CD4-positive, alpha-beta T cell treated with Interferon gamma for 1 hour (primary cell): ENCODE data around the gene DDX39A.
A peak's percentile ranks its signal among the peaks of the same experiment; 100 is the strongest.
"Not testable (repeated sequence)": the region's sequence is repeated elsewhere in the genome, so short reads cannot be mapped to it uniquely, and the experiment has no call there.

Experiments
- DNase-seq: peaks from one replicate; pipeline ENCODE4 v3.0.0-alpha.2; 2020

DDX39A gene

DNA sequence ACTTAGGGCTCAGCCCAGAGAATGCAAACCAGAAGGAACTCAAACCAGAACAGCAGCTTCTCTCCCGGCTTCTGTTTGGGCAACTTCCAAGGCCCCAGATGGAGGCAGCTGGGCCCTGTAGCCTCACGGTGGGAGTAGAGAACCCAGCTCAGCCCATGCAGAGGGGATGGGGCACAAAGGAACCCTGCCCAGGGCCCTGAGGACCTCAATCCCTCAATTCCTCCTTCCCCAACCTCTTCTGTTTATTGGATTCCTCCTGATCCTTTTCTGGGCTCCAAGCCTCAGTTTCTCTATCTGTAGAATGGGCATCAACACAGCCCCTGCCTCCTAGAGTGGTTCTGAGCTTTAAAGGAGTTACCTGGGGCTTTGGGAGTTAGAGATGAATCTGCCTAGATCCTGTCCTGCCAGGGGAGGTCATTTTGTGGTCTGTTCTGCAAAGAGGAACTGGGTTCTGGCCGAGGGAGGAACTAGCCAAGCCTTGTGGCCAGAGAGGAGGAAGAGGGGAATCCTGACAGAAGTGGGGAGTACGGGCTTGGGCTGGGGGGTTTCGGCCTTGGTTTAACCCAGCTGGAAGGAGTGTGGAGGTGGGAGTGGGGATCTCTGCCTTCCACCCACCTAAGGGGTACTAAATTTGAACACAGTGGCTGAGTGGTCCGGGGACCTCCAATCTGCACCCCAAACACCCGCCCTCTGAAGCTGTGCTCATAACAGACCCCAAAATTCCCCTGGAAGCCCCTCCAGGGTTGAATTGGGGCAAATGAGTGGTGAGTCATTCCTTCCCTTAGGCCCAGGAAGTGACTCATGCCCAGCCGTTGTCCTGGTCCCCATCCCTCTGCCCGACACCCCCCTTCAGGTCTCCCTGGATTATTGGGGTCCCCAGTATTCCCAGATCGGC is 35.2 kb downstream of the DDX39A start:
- DNase-seq = peak; percentile 75

GRCh38 chr19:14381689-14382474 is 37.3 kb downstream of the DDX39A start:
- peak; percentile 90 for DNase-seq

GRCh38 chr19:14379294-14380065 is 39.7 kb downstream of the DDX39A start:
- DNase-seq = no peak

DNA sequence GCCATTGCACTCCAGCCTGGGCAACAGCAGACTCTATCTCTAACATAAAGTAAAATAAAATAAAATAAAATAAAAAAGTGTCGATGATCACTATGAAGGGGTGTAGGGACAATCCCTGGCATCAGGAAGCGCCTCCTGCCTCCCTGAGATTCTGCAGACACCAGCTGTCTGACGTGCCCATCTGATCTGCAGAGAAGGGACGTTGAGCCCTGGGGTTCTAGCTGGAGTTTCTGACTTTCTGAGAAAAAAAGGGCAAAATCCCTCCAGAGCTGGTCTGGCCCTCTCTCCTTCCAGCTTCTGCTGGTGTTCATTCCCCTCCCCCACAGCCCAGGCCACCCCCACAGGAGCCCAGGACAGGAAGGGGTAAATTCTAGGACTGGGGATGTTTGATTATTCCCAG is 40.3 kb downstream of the DDX39A start:
- no peak for DNase-seq

GRCh38 chr19:14377883-14378328 is 41.2 kb downstream of the DDX39A start:
- DNase-seq = no peak

- no peak for DNase-seq
Measured at GRCh38 chr19:14375582-14376291, 43.4 kb downstream of the DDX39A start.

DNA sequence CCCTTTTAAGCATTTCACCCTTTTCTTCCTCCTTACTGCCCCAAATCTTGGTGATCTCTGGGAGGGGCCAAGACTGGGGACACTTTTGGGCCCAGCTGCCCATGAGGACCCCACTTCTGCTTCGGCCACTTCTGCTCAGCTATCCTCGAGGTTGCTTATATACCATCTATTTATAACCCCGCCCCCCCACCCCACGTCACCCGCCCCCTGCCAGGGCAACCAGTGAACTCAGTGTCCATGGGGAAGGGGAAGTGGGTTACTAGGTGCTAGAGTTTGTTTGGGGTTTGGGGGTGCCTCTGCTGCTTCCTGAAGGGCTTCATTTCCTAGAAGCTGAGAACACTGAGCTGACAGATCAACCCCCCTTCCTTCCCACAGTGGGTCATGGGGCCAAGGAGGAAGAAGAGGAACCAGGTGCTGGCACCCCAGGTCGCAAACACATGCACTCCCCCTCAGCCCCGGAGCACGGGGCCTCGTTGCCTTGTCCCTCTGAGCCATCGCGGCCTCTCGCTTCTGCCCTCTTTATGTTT is 44.0 kb downstream of the DDX39A start:
- DNase-seq = peak; percentile 97

DNA sequence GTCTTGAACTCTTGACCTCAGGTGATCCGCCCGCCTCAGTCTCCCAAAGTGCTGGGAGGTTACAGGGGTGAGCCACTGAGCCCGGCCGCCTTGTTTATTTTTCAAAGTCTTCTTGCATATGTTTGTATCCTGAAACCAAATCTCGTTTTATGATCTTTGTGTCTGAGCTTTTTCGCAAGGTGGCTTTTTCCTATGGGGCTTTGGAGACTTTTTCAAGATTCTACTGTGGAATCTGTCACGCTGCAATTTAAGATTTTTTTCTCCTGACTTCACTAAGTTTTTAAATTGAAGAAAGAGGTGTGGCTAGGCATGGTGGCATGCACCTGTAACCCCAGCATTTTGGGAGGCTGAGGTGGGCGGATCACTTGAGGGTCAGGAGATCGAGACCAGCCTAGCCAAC is 44.8 kb downstream of the DDX39A start:
- not testable (repeated sequence) for DNase-seq

DNA sequence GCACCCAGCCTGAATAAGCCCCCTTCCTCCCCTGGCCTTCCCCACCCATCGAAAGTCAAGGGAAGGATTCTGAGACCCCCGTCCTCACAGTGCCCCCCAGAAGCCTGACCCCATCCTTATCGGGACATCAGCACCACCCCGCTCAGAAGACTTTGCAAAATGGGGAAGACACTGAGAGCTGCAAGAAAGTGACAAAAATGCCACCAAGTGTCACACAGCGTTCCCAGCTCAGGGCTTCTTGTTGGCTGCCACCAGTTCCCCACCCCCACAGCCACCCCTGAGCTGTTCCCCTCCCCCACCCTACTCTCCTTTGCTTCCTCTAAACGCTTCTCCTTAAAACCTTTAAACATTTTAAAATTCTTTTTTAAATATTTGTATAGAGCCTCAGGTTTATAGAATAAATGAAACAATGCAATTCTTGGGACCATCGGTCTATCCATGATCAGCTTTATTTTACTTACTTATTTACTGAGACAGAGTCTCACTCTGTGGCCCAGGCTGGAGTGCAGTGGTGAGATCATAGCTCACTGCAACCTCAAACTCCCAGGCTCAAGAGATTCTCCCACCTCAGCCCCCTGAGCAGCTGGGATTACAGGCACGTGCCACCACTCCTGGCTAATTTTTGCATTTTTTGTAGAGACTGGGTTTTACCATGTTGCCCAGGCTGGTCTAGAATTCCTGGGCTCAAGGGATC is 46.6 kb downstream of the DDX39A start:
- DNase-seq = peak; percentile 63

DNA sequence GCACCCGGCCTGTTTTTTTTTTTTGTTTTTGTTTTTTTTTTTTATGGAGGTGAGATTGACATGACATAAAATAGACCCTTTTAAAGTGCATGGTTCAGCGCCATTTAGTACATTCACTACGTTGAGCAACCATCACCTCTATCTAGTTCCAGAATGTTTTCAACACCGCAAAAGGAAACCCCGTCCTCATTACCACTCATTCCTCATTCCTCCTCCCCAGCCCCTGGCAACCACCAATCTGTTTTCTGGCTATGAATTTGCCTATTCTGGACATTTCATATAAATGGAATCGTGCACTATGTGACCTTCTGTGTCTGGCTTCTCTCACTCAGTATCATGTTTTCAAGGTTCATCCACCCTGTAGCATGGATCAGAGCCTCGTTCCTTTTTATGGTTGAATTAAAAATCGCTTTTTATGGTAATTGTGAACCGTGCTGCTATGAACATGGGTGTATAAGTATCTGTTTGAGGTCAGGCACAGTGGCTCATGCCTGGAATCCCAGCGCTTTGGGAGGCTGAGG is 47.8 kb downstream of the DDX39A start:
- no peak for DNase-seq

- DNase-seq = no peak
Measured at GRCh38 chr19:14370940-14371280, 48.2 kb downstream of the DDX39A start.

GRCh38 chr19:14370169-14370939 is 48.8 kb downstream of the DDX39A start:
- peak; percentile 86 for DNase-seq

DNA sequence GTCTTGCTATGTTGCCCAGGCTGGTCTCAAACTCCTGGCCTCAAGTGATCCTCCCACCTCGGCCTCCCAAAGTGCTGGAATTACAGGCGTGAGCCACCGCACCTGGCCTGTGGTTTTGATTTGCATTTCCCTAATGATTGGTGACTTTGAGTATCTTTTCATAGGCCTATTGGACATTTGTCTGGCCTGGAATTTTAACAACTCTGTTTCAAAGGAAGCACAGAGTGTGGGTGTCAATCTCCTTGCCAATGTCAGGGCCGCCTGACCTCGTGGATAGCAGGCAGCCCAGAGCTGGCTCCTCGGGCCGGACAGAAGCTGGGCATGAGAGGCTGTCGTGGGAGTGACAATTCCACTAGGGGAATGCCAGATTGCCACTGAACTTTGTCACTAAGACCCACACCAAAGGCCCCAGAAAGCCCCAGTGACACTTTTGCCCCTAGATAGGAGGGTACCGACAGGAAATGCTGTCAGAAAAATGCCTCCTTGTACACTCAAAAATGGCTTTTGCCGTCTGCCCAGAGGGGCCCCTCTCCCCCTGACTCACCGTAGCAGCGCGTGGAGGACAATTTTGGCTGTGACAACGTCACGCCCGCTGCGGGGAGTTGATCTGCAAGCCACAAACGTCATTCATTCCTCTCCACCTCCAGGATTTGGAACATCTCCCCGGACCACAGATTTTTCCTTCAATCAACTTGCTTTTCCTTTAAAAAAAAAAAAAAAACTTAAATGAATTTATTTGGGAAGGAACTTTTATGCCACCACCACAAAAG is 49.6 kb downstream of the DDX39A start:
- peak; percentile 94 for DNase-seq

GRCh38 chr19:14368011-14368513 is 51.1 kb downstream of the DDX39A start:
- DNase-seq = peak; percentile 61

DNA sequence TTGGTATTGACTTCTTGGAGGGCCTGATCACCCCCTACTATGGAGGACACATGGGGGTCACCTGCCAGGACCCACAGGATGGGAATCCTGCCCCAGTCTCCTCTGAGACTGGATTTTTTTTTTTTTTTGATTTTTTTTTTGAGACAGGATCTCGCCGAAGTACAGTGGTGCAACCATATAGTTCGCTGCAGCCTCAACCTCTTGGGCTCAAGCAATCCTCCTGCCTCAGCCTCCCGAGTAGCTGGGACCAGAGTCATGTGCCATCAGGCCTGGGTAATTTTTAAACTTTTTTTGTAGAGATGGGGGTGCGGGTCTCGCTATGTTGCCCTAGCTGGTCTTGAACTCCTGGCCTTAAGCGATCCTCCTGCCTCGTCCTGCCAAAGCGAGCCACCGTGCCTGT is 52.1 kb downstream of the DDX39A start:
- DNase-seq = no peak

GRCh38 chr19:14366529-14366928 is 52.6 kb downstream of the DDX39A start:
- DNase-seq = peak; percentile 94

DNA sequence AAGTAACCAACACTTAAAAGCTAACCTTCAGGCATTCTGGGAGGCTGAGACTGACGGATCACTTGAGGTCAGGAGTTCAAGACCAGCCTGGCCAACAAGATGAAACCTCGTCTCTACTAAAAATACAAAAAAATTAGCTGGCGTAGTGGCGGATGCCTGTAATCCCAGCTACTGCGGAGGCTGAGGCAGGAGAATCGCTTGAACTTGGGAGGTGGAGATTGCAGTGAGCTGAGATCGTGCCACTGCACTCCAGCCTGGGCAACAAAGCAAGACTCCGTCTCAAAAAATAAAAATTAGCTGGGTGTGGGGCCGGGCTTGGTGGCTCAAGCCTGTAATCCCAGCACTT is 55.1 kb downstream of the DDX39A start:
- not testable (repeated sequence) for DNase-seq

DNA sequence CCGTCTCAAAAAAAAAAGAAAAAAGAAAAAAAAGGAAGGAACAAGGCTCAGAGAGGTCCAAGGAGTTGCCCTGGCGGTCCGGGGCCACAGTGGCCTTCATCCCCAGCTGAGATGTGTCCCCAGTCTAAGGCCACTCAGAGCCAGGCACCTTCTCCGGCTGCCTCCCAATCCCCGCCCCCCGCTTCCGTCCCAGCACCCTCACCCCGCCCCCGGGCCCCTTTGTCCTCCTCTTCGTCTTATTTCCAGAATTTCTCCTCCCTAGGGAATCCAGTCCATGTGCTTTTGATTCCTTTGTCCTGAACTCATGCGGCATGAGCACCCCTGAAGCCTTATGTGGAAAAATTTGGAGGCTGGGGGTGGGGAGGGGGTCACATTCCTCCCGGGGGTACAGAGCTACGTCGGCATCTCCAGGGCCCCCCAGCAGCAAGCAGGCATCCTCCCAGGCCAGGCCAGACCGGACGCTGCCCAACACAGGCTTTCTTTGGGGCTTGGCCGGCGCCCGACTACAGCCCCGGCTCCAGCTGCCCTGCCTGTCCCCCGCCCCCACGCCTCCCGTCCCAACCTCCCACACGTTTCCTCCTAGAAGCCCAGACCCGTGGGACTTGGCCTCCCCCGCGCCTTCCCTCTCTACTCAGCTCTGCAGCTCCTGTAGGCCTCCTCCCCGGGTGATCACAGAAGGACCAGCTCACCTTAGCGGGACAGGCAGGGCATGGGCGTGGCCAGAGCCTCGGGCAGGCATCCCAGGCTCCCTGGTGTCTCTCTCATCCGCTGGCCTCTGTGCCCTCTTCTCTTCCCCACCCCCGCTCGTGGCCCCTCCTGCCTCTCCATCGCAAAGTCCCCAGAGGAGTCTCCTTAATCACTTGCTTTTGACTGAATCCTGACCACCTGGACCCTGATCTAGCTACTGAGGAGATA is 55.7 kb downstream of the DDX39A start:
- DNase-seq = peak; percentile 51

- peak; percentile 59 for DNase-seq
Measured at GRCh38 chr19:14361824-14362223, 57.3 kb downstream of the DDX39A start.
